ENCODE measurements around the gene KCNE3. TPM values are rescaled to one million over a fixed set of nuclear protein-coding genes. Genes with fewer than 3 reads are reported as not detected.

Gene KCNE3
- total and polyA plus RNA-seq, 9 of the 15 experiments (the other 6 are each of a cell fraction or from before 2014, with no cell fraction given): 1.6 to 8.7 (median 6.2) TPM

DNA sequence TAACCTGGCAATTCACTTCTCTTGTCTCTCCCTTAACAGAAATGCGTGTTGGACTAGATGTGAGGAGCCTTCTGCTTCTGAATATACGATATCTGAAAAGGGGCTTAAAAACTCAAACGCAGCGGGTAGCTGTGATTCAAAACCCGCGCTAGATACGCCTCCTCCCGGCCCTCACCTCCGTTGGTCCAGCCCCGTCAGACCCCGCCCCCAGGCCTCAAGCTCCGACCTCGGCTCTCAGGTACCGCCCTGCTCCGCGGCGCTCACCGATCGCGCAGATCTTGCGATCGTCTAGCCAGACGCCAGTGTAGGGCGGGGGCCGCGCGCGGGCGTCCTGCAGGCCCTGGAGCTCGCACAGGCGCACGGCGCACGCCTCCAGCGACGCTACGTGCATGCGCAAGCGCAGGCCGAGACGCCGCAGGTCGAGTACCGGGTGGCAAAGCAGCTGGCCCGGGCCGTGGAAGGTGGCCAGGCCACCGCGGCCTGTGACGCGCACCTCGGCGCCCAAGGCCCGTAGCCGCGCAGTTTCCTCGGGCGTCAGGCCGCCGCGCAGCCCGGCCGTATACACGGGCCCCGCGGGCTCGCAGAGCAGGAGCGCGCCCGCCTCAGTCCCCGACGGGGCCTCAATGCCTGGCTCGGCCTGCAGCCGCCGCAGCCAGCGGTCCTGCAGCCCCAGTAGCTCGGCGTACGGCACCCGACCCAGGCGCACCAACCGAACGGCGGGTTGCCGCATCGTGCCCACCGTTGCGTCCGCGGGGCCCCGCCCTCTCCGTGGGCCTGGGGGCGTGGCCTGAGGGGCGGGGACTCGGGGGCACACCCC lies 25.8 kb upstream of the KCNE3 start, which contains the start of gene LIPT2 (continued):
- peak; percentile 61; the same call in 1 of the 2 replicates for TF ChIP-seq ZNF592 (IDR thresholded peaks at IDR 0.05)
- TF ChIP-seq HMG20A (CRISPR knock-in tag; conservative IDR thresholded peaks at IDR 0.05): no peak
- TF ChIP-seq, protein P1, sequence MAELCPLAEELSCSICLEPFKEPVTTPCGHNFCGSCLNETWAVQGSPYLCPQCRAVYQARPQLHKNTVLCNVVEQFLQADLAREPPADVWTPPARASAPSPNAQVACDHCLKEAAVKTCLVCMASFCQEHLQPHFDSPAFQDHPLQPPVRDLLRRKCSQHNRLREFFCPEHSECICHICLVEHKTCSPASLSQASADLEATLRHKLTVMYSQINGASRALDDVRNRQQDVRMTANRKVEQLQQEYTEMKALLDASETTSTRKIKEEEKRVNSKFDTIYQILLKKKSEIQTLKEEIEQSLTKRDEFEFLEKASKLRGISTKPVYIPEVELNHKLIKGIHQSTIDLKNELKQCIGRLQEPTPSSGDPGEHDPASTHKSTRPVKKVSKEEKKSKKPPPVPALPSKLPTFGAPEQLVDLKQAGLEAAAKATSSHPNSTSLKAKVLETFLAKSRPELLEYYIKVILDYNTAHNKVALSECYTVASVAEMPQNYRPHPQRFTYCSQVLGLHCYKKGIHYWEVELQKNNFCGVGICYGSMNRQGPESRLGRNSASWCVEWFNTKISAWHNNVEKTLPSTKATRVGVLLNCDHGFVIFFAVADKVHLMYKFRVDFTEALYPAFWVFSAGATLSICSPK (IDR thresholded peaks at IDR 0.05; ENCODE audit: borderline replicate concordance): no peak
- no peak for TF ChIP-seq HMBOX1 (IDR thresholded peaks at IDR 0.05)
- no peak for TF ChIP-seq ZBTB40 (IDR thresholded peaks at IDR 0.05)
- no peak for TF ChIP-seq ZBTB40 (CRISPR knock-in tag; IDR thresholded peaks at IDR 0.05)
- TF ChIP-seq NFIX (CRISPR knock-in tag; IDR thresholded peaks at IDR 0.05; ENCODE audit: low read depth): no peak
- peak; percentile 89 for TF ChIP-seq NCOA6 (IDR thresholded peaks at IDR 0.05)
